SK-MEL-5 (cell line): ENCODE results near the gene LYPD5. TPM values are rescaled to one million over a fixed set of nuclear protein-coding genes. Genes with fewer than 3 reads are reported as not detected.
A peak's percentile ranks its signal among the peaks of the same experiment; 100 is the strongest.
"Not testable (repeated sequence)": the region's sequence is repeated elsewhere in the genome, so short reads cannot be mapped to it uniquely, and the experiment has no call there.

Experiments used
- DNase-seq: peaks from one replicate; pipeline ENCODE4 v3.0.0-alpha.2; 2016; ENCODE audit warnings: low read depth, low spot score
- in situ Hi-C: cut with HindIII; loops from 2 replicates; pipeline ENCODE4 v1.10.0; 2016; ENCODE audit warnings: low sequenced_read_pairs, high pct_unique_total_duplicates, low pct_unique_long_range_greater_than_20kb
- total RNA-seq: library from RNA; depleted of rRNA; stranded (reverse); fragments of >200 nt; shearing (Covaris generic); gene quantifications from 2 replicates; pipeline ENCODE4 v1.2.3, GENCODE V29; 2014

LYPD5 gene
- total RNA-seq, 1 experiment from 2014 or later: not detected

GRCh38 chr19:43809762-43810696 lies 7.8 kb upstream of the LYPD5 start:
- in situ Hi-C loops: no loop called here
- DNase-seq: peak; percentile 78

- in situ Hi-C loops: no loop called here
- DNase-seq: no peak
Observed at GRCh38 chr19:43807651-43808050, 5.4 kb upstream of the LYPD5 start.

GRCh38 chr19:43806848-43807247 lies 4.6 kb upstream of the LYPD5 start:
- in situ Hi-C loops: no loop called here
- peak; percentile 98 for DNase-seq

GRCh38 chr19:43806401-43806800 lies 4.2 kb upstream of the LYPD5 start:
- peak; percentile 69 for DNase-seq
- in situ Hi-C loops: not testable (repeated sequence)

GRCh38 chr19:43804432-43804831 lies 2.2 kb upstream of the LYPD5 start:
- in situ Hi-C loops: no loop called here
- DNase-seq: no peak

GRCh38 chr19:43799502-43800142 lies 2.6 kb downstream of the LYPD5 start:
- in situ Hi-C loops: no loop called here
- DNase-seq: no peak

- in situ Hi-C loops: no loop called here
- no peak for DNase-seq
Observed at GRCh38 chr19:43798546-43799409, 3.5 kb downstream of the LYPD5 start.

GRCh38 chr19:43798026-43798545 lies 4.2 kb downstream of the LYPD5 start:
- in situ Hi-C loops: no loop called here
- DNase-seq: no peak

GRCh38 chr19:43797556-43797955 lies 4.7 kb downstream of the LYPD5 start:
- DNase-seq: no peak
- in situ Hi-C loops: no loop called here

GRCh38 chr19:43797118-43797517 lies 5.1 kb downstream of the LYPD5 start:
- DNase-seq: no peak

GRCh38 chr19:43790587-43790986 lies 11.7 kb downstream of the LYPD5 start:
- no peak for DNase-seq
- in situ Hi-C loops: no loop called here

More at GRCh38 chr19:43797118-43797517, 5.1 kb downstream of the LYPD5 start:
- in situ Hi-C loops: no loop called here

GRCh38 chr19:43789029-43789428 lies 13.2 kb downstream of the LYPD5 start:
- in situ Hi-C loops: no loop called here
- no peak for DNase-seq

- no peak for DNase-seq
- in situ Hi-C loops: no loop called here
Observed at GRCh38 chr19:43786665-43787064, 15.6 kb downstream of the LYPD5 start.

GRCh38 chr19:43784981-43785808 lies 17.1 kb downstream of the LYPD5 start:
- DNase-seq: peak; percentile 82
- in situ Hi-C loops: no loop called here

- DNase-seq: peak; percentile 43
- in situ Hi-C loops: no loop called here
Observed at GRCh38 chr19:43784241-43784980, 17.8 kb downstream of the LYPD5 start.

GRCh38 chr19:43783636-43784035 lies 18.6 kb downstream of the LYPD5 start:
- in situ Hi-C loops: no loop called here
- DNase-seq: no peak
